DMS79 treated with DMSO at 0.1 percent for 48 hours (cell line): ENCODE measurements around the gene KCTD17.

Experiments used
- DNase-seq: peaks from one replicate; lab custom pipeline; 2025; lab: John Stamatoyannopoulos, UW

KCTD17 gene

GRCh38 chr22:37080438-37080837 is 28.9 kb downstream of the KCTD17 start:
- DNase-seq = no peak

GRCh38 chr22:37080838-37081237 is 29.3 kb downstream of the KCTD17 start:
- DNase-seq = no peak

- no peak for DNase-seq
Observed at GRCh38 chr22:37082251-37082873, 30.8 kb downstream of the KCTD17 start.

- DNase-seq = no peak
Observed at GRCh38 chr22:37083914-37084313, 32.4 kb downstream of the KCTD17 start.

GRCh38 chr22:37084385-37084784 is 32.8 kb downstream of the KCTD17 start:
- no peak for DNase-seq

GRCh38 chr22:37086184-37086583 is 34.6 kb downstream of the KCTD17 start:
- no peak for DNase-seq

- no peak for DNase-seq
Observed at GRCh38 chr22:37088108-37088605, 36.6 kb downstream of the KCTD17 start.

GRCh38 chr22:37088750-37089408 is 37.3 kb downstream of the KCTD17 start:
- no peak for DNase-seq

GRCh38 chr22:37089434-37089833 is 37.9 kb downstream of the KCTD17 start:
- DNase-seq = no peak

GRCh38 chr22:37090920-37091695 is 39.6 kb downstream of the KCTD17 start:
- DNase-seq = no peak

- no peak for DNase-seq
Observed at GRCh38 chr22:37091994-37092393, 40.5 kb downstream of the KCTD17 start.

GRCh38 chr22:37092997-37093396 is 41.5 kb downstream of the KCTD17 start:
- no peak for DNase-seq

- no peak for DNase-seq
Observed at GRCh38 chr22:37094239-37094638, 42.7 kb downstream of the KCTD17 start.

GRCh38 chr22:37095113-37095512 is 43.6 kb downstream of the KCTD17 start:
- no peak for DNase-seq

- DNase-seq = no peak
Observed at GRCh38 chr22:37097346-37097745, 45.8 kb downstream of the KCTD17 start.

GRCh38 chr22:37098976-37099591 is 47.5 kb downstream of the KCTD17 start:
- DNase-seq = peak; percentile 58

- no peak for DNase-seq
Observed at GRCh38 chr22:37100589-37101127, 49.1 kb downstream of the KCTD17 start.

GRCh38 chr22:37101311-37102066 is 49.9 kb downstream of the KCTD17 start:
- no peak for DNase-seq

GRCh38 chr22:37103151-37103550 is 51.6 kb downstream of the KCTD17 start:
- DNase-seq = no peak

GRCh38 chr22:37103656-37104452 is 52.3 kb downstream of the KCTD17 start:
- DNase-seq = no peak

- no peak for DNase-seq
Observed at GRCh38 chr22:37105154-37105553, 53.6 kb downstream of the KCTD17 start.
